Fibroblast of villous mesenchyme (primary cell): Measurements from ENCODE around the gene CMIP. TPM values are rescaled to one million over a fixed set of nuclear protein-coding genes. Genes with fewer than 3 reads are reported as not detected.

Experiments
- DNase-seq: peaks from one replicate; pipeline ENCODE4 v3.0.0-alpha.2; 2010; ENCODE audit warnings: low read depth
- H3K4me3 ChIP-seq: 2 replicates; pipeline ENCODE4 v1.5.1; 2011; ENCODE audit warnings: low read depth, mild to moderate bottlenecking, low read length
- CTCF ChIP-seq: IDR thresholded peaks from 2 replicates; pipeline ENCODE4 v1.5.1; 2012; ENCODE audit warnings: low read depth, mild to moderate bottlenecking, low read length; ENCODE audit not compliant: insufficient read depth
- total RNA-seq: library from RNA; depleted of rRNA; stranded (reverse); fragments of >200 nt; gene quantifications from 2 replicates; pipeline ENCODE4 v1.2.3, GENCODE V29; 2012

The CMIP gene
- total RNA-seq, 1 donor = 7.8 TPM

- TF ChIP-seq CTCF = no peak
- no peak overlapping the region for H3K4me3 ChIP-seq
- DNase-seq = no peak
Observed at GRCh38 chr16:81706327-81707295, 262.0 kb downstream of the CMIP start.

- peak; percentile 76 for DNase-seq
- TF ChIP-seq CTCF = no peak
Observed at GRCh38 chr16:81707411-81708265, 263.0 kb downstream of the CMIP start.

GRCh38 chr16:81708266-81709015, 263.8 kb downstream of the CMIP start:
- H3K4me3 ChIP-seq = no peak overlapping the region
- TF ChIP-seq CTCF = no peak
- DNase-seq = no peak

More at GRCh38 chr16:81707411-81708265, 263.0 kb downstream of the CMIP start:
- no peak overlapping the region for H3K4me3 ChIP-seq

- no peak overlapping the region for H3K4me3 ChIP-seq
- no peak for DNase-seq
- TF ChIP-seq CTCF = no peak
Observed at GRCh38 chr16:81709016-81709900, 264.6 kb downstream of the CMIP start.

GRCh38 chr16:81710044-81710443, 265.4 kb downstream of the CMIP start:
- DNase-seq = no peak
- no peak for TF ChIP-seq CTCF
- no peak overlapping the region for H3K4me3 ChIP-seq
